K562 (cell line): ENCODE data around the gene SS18. TPM values are rescaled to one million over a fixed set of nuclear protein-coding genes. Genes with fewer than 3 reads are reported as not detected.

Experiments used
- ATAC-seq: fragments of 200-7000 bp; cut with Tn5 transposase; 3 replicates; pipeline ENCODE4 v1.9.1; 2020; ENCODE audit warnings: moderate library complexity
- BruUV-seq: library from RNA; stranded (reverse); fragments of 400-500 nt; replicated peaks from 2 replicates; lab custom pipeline; 2021; lab: Mats Ljungman, UMichigan
- CTCF ChIA-PET: fragments of 300-600 bp; formaldehyde crosslinking; extraction: SDS; loops from one replicate; lab custom pipeline; 2021; ENCODE audit warnings: low intra/inter-chr PET ratio; lab: Yijun Ruan, JAX
- POLR2A ChIA-PET: fragments of 300-600, 350-650 bp; sonication (Branson Sonifier 250); formaldehyde crosslinking; extraction: SDS; loops from one replicate; lab custom pipeline; 2021; ENCODE audit warnings: antibody characterized with exemption, inconsistent platforms; lab: Yijun Ruan, JAX
- DNase-seq, 4 experiments: peaks; one replicate each; pipeline versions ENCODE4 v3.0.0 to v3.0.0-alpha.2; 2011 to 2018; ENCODE audit warnings: low spot score in 3 of 4, mixed read lengths in 3 of 4; ENCODE audit errors: extremely low read depth in 1 of 4
- FAIRE-seq: peaks from 2 replicates; lab custom pipeline; 2011; peaks lifted over from hg19 to GRCh38; lab: Jason Lieb, UNC
- H2AFZ ChIP-seq: 2 replicates; pipeline ENCODE4 v1.6.0; 2011; ENCODE audit warnings: low read depth, low read length, control low read depth, inconsistent platforms
- H3K27ac ChIP-seq: fragments of 200-600 bp; 3 replicates; pipeline ENCODE4 v1.8.0; 2011; ENCODE audit warnings: low read depth, mild to moderate bottlenecking, control low read depth, inconsistent platforms, low read length, moderate library complexity, mixed read lengths; ENCODE audit errors: extremely low read depth
- H3K27me3 ChIP-seq, 2 experiments: fragments of 300-600 bp in 1 of 2; 2 replicates in 1 of 2; 3 replicates in 1 of 2; pipeline versions ENCODE4 v1.6.0 to v1.8.0; 2011; ENCODE audit warnings: inconsistent platforms in 2 of 2, low read length in 2 of 2, mild to moderate bottlenecking in 1 of 2, mixed read lengths in 1 of 2, moderate library complexity in 1 of 2; ENCODE audit not compliant: control insufficient read depth in 2 of 2, insufficient read depth in 2 of 2
- H3K36me3 ChIP-seq: fragments of 300-600 bp; 3 replicates; pipeline ENCODE4 v1.8.0; 2011; ENCODE audit warnings: mild to moderate bottlenecking, low read length, inconsistent platforms; ENCODE audit not compliant: control insufficient read depth, insufficient read depth
- H3K4me1 ChIP-seq, 2 experiments: fragments of 200-600 bp in 1 of 2; replicated peaks in 1 of 2; 2 replicates in 1 of 2; 3 replicates in 1 of 2; pipeline versions ENCODE4 v1.5.1 to v1.8.0; 2011; ENCODE audit warnings: inconsistent platforms in 2 of 2, low read length in 2 of 2, mild to moderate bottlenecking in 1 of 2, mixed read lengths in 1 of 2, moderate library complexity in 1 of 2; ENCODE audit not compliant: control insufficient read depth in 2 of 2, insufficient read depth in 2 of 2
- H3K4me2 ChIP-seq: 2 replicates; pipeline ENCODE4 v1.6.1; 2011; ENCODE audit warnings: low read length, control low read depth, inconsistent platforms, mixed read lengths; ENCODE audit not compliant: insufficient read depth
- H3K4me3 ChIP-seq: fragments of 200-600 bp; sonication (generic), shearing (Covaris generic); 2 replicates; pipeline ENCODE4 v1.5.1; 2016; ENCODE audit warnings: control low read depth, inconsistent platforms
- H3K79me2 ChIP-seq: fragments of 200-600 bp; 3 replicates; pipeline ENCODE4 v1.8.0; 2011; ENCODE audit warnings: low read length, inconsistent platforms; ENCODE audit not compliant: control insufficient read depth, insufficient read depth
- H3K9ac ChIP-seq, 2 experiments: 2 replicates each; pipeline versions ENCODE4 v1.6.0 to v1.6.1; 2011; ENCODE audit warnings: low read depth in 2 of 2, low read length in 2 of 2, control low read depth in 1 of 2, inconsistent platforms in 1 of 2, mild to moderate bottlenecking in 1 of 2, mixed read lengths in 1 of 2; ENCODE audit not compliant: insufficient read depth in 1 of 2
- H3K9me1 ChIP-seq: one replicate; pipeline ENCODE4 v1.6.0; 2011; ENCODE audit warnings: inconsistent platforms, mild to moderate bottlenecking, low read length, moderate library complexity; ENCODE audit not compliant: control insufficient read depth, insufficient read depth
- H3K9me3 ChIP-seq: replicated peaks from 2 replicates; pipeline ENCODE4 v1.5.1; 2011; ENCODE audit warnings: low read depth, low read length, inconsistent platforms; ENCODE audit not compliant: control insufficient read depth, insufficient read depth
- H4K20me1 ChIP-seq: replicated peaks from 2 replicates; pipeline ENCODE4 v1.6.1; 2011; ENCODE audit warnings: low read length, inconsistent platforms, mixed read lengths; ENCODE audit not compliant: control insufficient read depth, insufficient read depth
- CREB1 ChIP-seq, 2 experiments: sonication (generic) in 1 of 2; formaldehyde crosslinking in 1 of 2; IDR thresholded peaks; 2 replicates each; pipeline versions ENCODE4 v1.6.1 to v1.8.0; 2012 to 2022; ENCODE audit warnings: inconsistent platforms in 1 of 2, mild to moderate bottlenecking in 1 of 2, missing genetic modification reagents in 1 of 2, moderate library complexity in 1 of 2
- CREM ChIP-seq: IDR thresholded peaks from 2 replicates; pipeline ENCODE4 v1.6.1; 2014; ENCODE audit warnings: antibody characterized with exemption, low read depth
- FOXP1 ChIP-seq: sonication (generic); formaldehyde crosslinking; IDR thresholded peaks from 2 replicates; pipeline ENCODE4 v1.8.0; 2022; ENCODE audit warnings: mild to moderate bottlenecking, missing genetic modification reagents
- FUS ChIP-seq: fragments of 200-400 bp; formaldehyde crosslinking; optimal IDR thresholded peaks from 2 replicates; pipeline ENCODE3; 2017; ENCODE audit warnings: low read depth, low read length
- JUNB ChIP-seq: fragments of 450-650 bp; formaldehyde crosslinking; conservative IDR thresholded peaks from 2 replicates; pipeline ENCODE4 v1.4.0; 2020; ENCODE audit warnings: mild to moderate bottlenecking
- KLF1 ChIP-seq: fragments of 450-650 bp; IDR thresholded peaks from 2 replicates; pipeline ENCODE4 v1.6.1; 2016; ENCODE audit warnings: missing genetic modification characterization, missing compliant biosample characterization
- MCM7 ChIP-seq, 2 experiments: fragments of 450-650 bp; IDR thresholded peaks; 2 replicates each; pipeline ENCODE4 v1.6.1; 2016 to 2018
- NCOA1 ChIP-seq: fragments of 450-650 bp; IDR thresholded peaks from 2 replicates; pipeline ENCODE4 v1.6.1; 2016; ENCODE audit warnings: low read depth
- NR0B1 ChIP-seq: fragments of 450-650 bp; IDR thresholded peaks from one replicate; pipeline ENCODE4 v1.6.1; 2018; ENCODE audit warnings: mild to moderate bottlenecking, moderate library complexity; ENCODE audit not compliant: partially characterized antibody
- NUFIP1 ChIP-seq: fragments of 450-650 bp; IDR thresholded peaks from 2 replicates; pipeline ENCODE4 v1.6.1; 2018; ENCODE audit not compliant: partially characterized antibody
- POLR3G ChIP-seq: IDR thresholded peaks from 2 replicates; pipeline ENCODE4 v1.6.1; 2011; ENCODE audit not compliant: insufficient read length, insufficient replicate concordance; ENCODE audit errors: extremely low read depth
- RBM25 ChIP-seq: fragments of 200-400 bp; formaldehyde crosslinking; IDR thresholded peaks from 2 replicates; pipeline ENCODE4 v1.6.1; 2018; ENCODE audit warnings: low read length, low read depth, moderate library complexity; ENCODE audit not compliant: severe bottlenecking
- TFAM ChIP-seq: fragments of 250-450 bp; sonication (Bioruptor Pico); conservative IDR thresholded peaks from 2 replicates; pipeline ENCODE4 v1.5.0; 2021; ENCODE audit warnings: mild to moderate bottlenecking, moderate library complexity
- ZBTB1 ChIP-seq: sonication (generic); formaldehyde crosslinking; IDR thresholded peaks from 2 replicates; pipeline ENCODE4 v1.8.1; 2023; ENCODE audit warnings: missing genetic modification reagents, low read depth, mild to moderate bottlenecking, borderline replicate concordance
- ZNF134 ChIP-seq: fragments of 250-450 bp; sonication (Bioruptor Pico); conservative IDR thresholded peaks from 2 replicates; pipeline ENCODE4 v1.4.0; 2020
- ZNF583 ChIP-seq: fragments of 250-450 bp; sonication (Bioruptor Pico); IDR thresholded peaks from 2 replicates; pipeline ENCODE4 v1.4.0; 2020
- ZNF778 ChIP-seq: fragments of 450-650 bp; formaldehyde crosslinking; IDR thresholded peaks from 2 replicates; pipeline ENCODE4 v1.4.0; 2020; ENCODE audit warnings: mild to moderate bottlenecking, moderate library complexity
- ZSCAN32 ChIP-seq: fragments of 450-650 bp; formaldehyde crosslinking; IDR thresholded peaks from 2 replicates; pipeline ENCODE4 v1.4.0; 2020; ENCODE audit warnings: mild to moderate bottlenecking, moderate library complexity
- WGBS: fragments of 100-300 bp; shearing (Covaris generic); methylation state at CpG from one replicate; pipeline ENCODE4 v1.1.6; 2016; ENCODE audit warnings: low coverage, mixed read lengths; ENCODE audit not compliant: insufficient coverage; ENCODE audit errors: missing lambda C conversion rate; 5-methylcytosine and 5-hydroxymethylcytosine counted together
- in situ Hi-C: fragments of 300-500 bp; cut with MboI; formaldehyde crosslinking; loops from 4 replicates; pipeline ENCODE4 v1.15.0; 2018; ENCODE audit warnings: inconsistent platforms, mixed read lengths
- intact Hi-C: fragments of 100-400 bp; cut with micrococcal nuclease; formaldehyde crosslinking; loops from 2 replicates; pipeline ENCODE4 v1.14.2; 2022
- polyA plus RNA-seq, 8 experiments: library from polyadenylated mRNA; depleted of rRNA in 4 of 8; stranded (reverse) in 5 of 8; unstranded in 3 of 8; fragments of >200 nt; fragmentation: Nextera tagmentation in 2 of 8; fragmentation: Illumina TruSeq in 1 of 8; extraction: Ambion mirVana in 2 of 8; extraction: Trizol in 1 of 8; gene quantifications; 2 replicates each; pipeline versions ENCODE4 v1.2.1 to v1.2.3, GENCODE V29; 2011 to 2014; ENCODE audit warnings: inconsistent platforms in 1 of 8, missing spikeins in 1 of 8
- total RNA-seq, 7 experiments: library from RNA; depleted of rRNA in 6 of 7; stranded (reverse); fragments of >200 nt in 6 of 7; fragmentation: Illumina TruSeq in 2 of 7; extraction: Trizol in 2 of 7; gene quantifications; 2 replicates each; pipeline versions ENCODE4 v1.2.1 to v1.2.3, GENCODE V29; 2011 to 2021; ENCODE audit warnings: low replicate concordance in 1 of 7

Gene SS18
- total and polyA plus RNA-seq, 9 of the 15 experiments (the other 6 are each of a cell fraction or from before 2014, with no cell fraction given) = 30.9 to 190 (median 102) TPM

GRCh38 chr18:26082475-26082874 is 7.9 kb downstream of the SS18 start:
- TF ChIP-seq ZNF778 (CRISPR knock-in tag) (no peak), CREB1 (IDR thresholded peaks at IDR 0.05) (no peak), CREB1 (CRISPR knock-in tag; IDR thresholded peaks at IDR 0.05) (no peak), NR0B1 (no peak), CREM (no peak)
- Histone ChIP-seq H3K9me3 (no peaks in the 10 kb centered on the region), H3K9ac (no peak overlapping the region), H4K20me1 (no peaks in the 10 kb centered on the region), H3K79me2 (peaks cover 85% of the 10 kb centered on the region), H3K36me3 (peaks cover 83% of the 10 kb centered on the region), H3K27ac (no peak overlapping the region), H3K4me2 (no peak overlapping the region), H2AFZ (no peak overlapping the region), H3K4me3 (no peak overlapping the region), H3K27me3 (no peaks in the 10 kb centered on the region), H3K9me1 (no peaks in the 10 kb centered on the region), H3K4me1 (peaks cover 4 to 5% of the 10 kb centered on the region in 2 experiments; a peak in 2 of 5 replicates)
- in situ Hi-C loops (no loop called here), intact Hi-C loops (no loop called here)
- ChIA-PET POLR2A (interaction anchor here (0.9 kb wide), 1 partner anchor 12 kb away, joined by 3 read pairs; no protein-coding TSS in a partner anchor), CTCF (no interaction called here)
- BruUV-seq = no TSS peak
- no peak for DNase-seq
- FAIRE-seq = no peak
- no peak for ATAC-seq
- 93% methylated on average over 3 of the region's 3 CpGs for WGBS

- no peaks in the 10 kb centered on the region for H3K9me1 ChIP-seq
- no peak for DNase-seq
- no peak overlapping the region for H2AFZ ChIP-seq
- H3K9ac ChIP-seq = no peak overlapping the region
- H3K4me3 ChIP-seq = no peak overlapping the region
- peaks cover 64% of the 10 kb centered on the region for H3K79me2 ChIP-seq
- no peak for ATAC-seq
- TF ChIP-seq RBM25 = no peak
- no peak for TF ChIP-seq ZBTB1 (CRISPR knock-in tag)
- TF ChIP-seq FOXP1 = no peak
- TF ChIP-seq FUS = no peak
- TF ChIP-seq NUFIP1 = no peak
- no peak for TF ChIP-seq ZNF583
- TF ChIP-seq TFAM (CRISPR knock-in tag) = no peak
- TF ChIP-seq MCM7 (IDR thresholded peaks at IDR 0.05) = no peak
- no peak for TF ChIP-seq KLF1
- TF ChIP-seq JUNB = no peak
- TF ChIP-seq POLR3G = no peak
- no peak for TF ChIP-seq ZNF134
- TF ChIP-seq NCOA1 = no peak
- TF ChIP-seq ZSCAN32 (CRISPR knock-in tag) = no peak
- peaks cover 89% of the 10 kb centered on the region for H3K36me3 ChIP-seq
- H3K27ac ChIP-seq = no peak overlapping the region
- intact Hi-C loops (no loop called here), in situ Hi-C loops (no loop called here)
- no TSS peak for BruUV-seq
- ChIA-PET POLR2A (no interaction called here), CTCF (no interaction called here)
- H3K4me2 ChIP-seq = no peak overlapping the region
- H4K20me1 ChIP-seq = no peaks in the 10 kb centered on the region
- H3K9me3 ChIP-seq = peaks cover 8% of the 10 kb centered on the region
- no peak for FAIRE-seq
- H3K4me1 ChIP-seq = no peaks in the 10 kb centered on the region
- no peaks in the 10 kb centered on the region for H3K27me3 ChIP-seq
- 92% methylated on average over 2 of the region's 2 CpGs for WGBS
Observed at GRCh38 chr18:26074246-26074645, 16.2 kb downstream of the SS18 start.
